ENCODE results near the gene HIGD2B.
"Not testable (repeated sequence)": the region's sequence is repeated elsewhere in the genome, so short reads cannot be mapped to it uniquely, and the experiment has no call there.

The HIGD2B gene

GRCh38 chr15:72629068-72629570, 56.9 kb downstream of the HIGD2B start:
- not testable (repeated sequence) for H3K9ac ChIP-seq, H3K4me1 ChIP-seq

DNA sequence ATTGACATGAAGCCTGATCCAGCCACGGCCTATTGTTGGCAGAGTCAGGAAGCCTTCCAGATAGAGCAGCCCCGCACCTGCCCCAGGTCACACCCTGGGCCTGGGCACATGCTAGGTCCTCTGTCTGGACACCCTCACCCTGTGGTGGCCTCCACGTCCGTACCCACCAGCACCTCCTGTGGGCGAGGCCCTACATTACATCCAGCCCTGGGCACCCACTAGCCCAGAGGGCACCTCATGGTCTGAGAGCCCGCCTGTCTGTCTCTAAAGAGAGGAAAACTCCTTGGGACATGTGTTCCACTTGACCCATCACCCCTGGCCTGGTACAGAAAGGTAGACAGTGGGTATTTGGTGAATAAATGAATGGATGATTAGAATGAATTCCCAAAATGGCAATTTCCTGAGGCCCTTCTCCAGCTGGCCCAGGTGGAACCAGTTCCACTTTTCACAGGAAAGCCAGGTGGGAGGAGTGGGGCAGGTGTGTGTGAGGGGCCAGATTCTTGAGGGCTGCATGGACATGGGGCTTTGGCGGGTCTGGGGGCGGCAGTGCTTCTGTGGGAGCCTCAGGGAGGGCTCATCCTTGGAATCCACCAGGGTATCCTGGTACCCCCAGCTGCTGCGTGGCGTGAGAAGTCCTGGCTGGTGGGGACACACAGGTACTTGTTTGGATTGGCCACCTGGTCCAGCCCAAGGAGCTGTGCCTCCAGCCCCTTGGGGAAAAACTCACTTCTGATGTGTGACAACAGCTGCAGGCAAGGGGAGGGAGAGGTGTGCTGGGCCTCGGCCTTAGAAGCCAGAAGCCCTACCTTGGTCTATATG, 57.5 kb downstream of the HIGD2B start:
- not testable (repeated sequence) for H3K4me2 ChIP-seq, H3K4me1 ChIP-seq

More at GRCh38 chr15:72629068-72629570, 56.9 kb downstream of the HIGD2B start:
- not testable (repeated sequence) for H3K9me3 ChIP-seq, H3K36me3 ChIP-seq, H3K27me3 ChIP-seq, H3K27ac ChIP-seq, H4K20me1 ChIP-seq, H3K4me2 ChIP-seq, H3K4me3 ChIP-seq

DNA sequence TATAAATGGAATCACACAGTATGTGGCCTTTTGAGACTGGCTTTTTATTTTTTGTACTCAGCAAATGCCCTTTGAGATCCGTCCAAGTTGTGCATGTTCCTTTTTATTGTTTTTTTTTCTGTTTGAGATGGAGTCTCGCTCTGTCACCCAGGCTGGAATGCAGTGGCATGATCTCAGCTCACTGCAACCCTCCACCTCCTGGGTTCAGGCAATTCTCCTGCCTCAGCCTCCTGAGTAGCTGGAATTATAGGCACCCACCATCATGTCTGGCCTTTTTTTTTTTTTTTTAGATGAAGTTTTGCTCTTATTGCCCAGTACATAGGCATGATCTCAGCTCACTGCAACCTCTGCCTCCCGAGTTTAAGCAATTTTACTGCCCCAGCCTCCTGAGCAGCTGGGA, 59.8 kb downstream of the HIGD2B start:
- not testable (repeated sequence) for H3K4me2 ChIP-seq, H3K27ac ChIP-seq, H3K9ac ChIP-seq, H4K20me1 ChIP-seq, H3K36me3 ChIP-seq, H3K4me3 ChIP-seq, H3K9me3 ChIP-seq, H3K27me3 ChIP-seq, H3K4me1 ChIP-seq

More for the DNA sequence above, 57.5 kb downstream of the HIGD2B start:
- H3K27me3 ChIP-seq, H3K9me3 ChIP-seq, H3K27ac ChIP-seq, H3K9ac ChIP-seq, H3K36me3 ChIP-seq, H3K4me3 ChIP-seq, H4K20me1 ChIP-seq: not testable (repeated sequence)

Measured in BLaER1 (cell line).